GM12872 (cell line): ENCODE measurements around the gene GUCY2F.

Experiments
- TF ChIP-seq, protein P1 (sequence below): IDR thresholded peaks from 3 replicates; pipeline ENCODE4 v1.5.1; 2011; ENCODE audit warnings: low read depth, mild to moderate bottlenecking, low read length, moderate library complexity; ENCODE audit not compliant: insufficient read depth

The GUCY2F gene

DNA sequence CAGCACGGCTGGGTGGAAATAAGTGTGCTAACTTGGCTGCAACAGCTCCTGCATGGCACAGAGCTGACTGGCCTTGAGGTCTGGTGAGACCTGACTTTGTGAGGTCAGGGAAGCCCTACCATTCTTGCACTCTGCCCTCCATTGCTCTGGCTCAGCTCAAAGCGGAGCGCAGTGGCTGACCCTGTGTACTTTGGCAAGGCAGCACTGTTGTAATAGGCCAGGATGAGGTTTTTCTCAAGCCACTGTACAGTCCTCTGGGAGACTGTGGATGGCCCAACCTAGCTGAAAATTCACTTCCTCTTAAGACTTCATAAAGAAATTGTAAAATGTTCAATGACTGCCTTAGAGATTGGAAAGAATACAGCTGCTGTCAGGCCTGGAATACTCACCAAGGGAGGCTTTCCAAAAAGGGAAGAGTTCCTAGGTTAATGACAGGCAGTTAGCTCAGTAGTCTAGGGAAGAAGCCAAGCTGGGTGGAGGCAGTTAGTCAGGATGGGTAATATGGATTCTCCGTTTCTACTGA is 129.8 kb downstream of the GUCY2F start:
- TF ChIP-seq, protein P1, sequence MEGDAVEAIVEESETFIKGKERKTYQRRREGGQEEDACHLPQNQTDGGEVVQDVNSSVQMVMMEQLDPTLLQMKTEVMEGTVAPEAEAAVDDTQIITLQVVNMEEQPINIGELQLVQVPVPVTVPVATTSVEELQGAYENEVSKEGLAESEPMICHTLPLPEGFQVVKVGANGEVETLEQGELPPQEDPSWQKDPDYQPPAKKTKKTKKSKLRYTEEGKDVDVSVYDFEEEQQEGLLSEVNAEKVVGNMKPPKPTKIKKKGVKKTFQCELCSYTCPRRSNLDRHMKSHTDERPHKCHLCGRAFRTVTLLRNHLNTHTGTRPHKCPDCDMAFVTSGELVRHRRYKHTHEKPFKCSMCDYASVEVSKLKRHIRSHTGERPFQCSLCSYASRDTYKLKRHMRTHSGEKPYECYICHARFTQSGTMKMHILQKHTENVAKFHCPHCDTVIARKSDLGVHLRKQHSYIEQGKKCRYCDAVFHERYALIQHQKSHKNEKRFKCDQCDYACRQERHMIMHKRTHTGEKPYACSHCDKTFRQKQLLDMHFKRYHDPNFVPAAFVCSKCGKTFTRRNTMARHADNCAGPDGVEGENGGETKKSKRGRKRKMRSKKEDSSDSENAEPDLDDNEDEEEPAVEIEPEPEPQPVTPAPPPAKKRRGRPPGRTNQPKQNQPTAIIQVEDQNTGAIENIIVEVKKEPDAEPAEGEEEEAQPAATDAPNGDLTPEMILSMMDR: no peak

DNA sequence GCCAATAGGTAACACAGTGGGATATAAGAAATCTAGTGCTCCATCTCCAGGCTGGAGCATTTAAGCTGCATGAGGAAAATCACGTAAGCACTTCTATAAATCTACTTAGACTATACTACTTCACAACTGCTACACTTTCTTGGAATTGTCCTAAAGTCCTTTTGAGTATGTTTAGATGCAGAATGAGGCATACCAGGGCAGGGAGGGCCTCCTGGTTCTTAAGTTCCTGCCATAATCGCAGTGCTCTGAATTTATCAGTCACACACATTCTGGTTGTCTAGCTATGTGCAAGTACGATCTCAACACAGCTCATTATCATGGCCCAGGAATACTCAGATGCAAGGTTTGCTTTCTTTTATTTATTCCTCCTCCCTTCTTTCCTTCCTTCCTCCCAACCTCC is 130.3 kb downstream of the GUCY2F start:
- TF ChIP-seq, protein P1: no peak

DNA sequence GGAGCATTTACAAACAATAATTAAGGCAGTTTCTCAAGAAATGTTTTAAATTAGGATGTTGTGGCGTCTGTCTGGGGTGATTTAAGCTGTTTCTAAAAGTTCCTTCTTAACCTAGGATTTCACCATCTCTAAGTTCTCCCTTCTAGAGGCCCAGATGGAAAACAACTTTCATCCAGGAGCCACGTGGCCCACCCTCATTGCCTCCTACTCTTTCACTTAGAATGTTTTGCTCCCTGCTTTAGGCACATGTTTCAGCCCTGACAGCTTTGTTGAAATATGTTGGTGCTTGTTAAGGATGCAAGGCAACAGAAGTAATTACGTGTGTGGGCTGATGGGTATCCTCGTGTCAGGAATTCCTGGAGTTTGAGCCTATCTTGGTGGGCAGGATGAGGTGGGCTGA is 131.3 kb downstream of the GUCY2F start:
- TF ChIP-seq, protein P1: no peak

DNA sequence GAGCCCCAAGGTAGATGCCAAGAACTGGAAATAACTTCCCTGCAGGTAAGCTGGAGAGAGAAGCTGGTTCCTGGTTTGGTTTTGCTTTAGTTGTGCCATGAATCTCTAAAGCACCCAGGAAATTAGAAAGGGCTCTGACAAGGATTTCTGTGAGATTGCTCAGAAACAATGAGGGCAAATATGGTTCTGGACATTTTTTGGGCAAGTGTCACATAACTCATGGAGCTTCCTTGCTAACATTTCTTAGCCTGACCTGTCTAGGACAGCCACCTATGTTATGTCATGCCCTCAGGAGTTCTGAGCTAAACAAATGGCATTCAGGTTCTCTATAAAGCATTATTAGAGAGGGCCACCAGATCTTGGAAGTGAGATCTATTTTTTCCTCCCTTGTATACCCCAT is 131.8 kb downstream of the GUCY2F start:
- TF ChIP-seq, protein P1: no peak

DNA sequence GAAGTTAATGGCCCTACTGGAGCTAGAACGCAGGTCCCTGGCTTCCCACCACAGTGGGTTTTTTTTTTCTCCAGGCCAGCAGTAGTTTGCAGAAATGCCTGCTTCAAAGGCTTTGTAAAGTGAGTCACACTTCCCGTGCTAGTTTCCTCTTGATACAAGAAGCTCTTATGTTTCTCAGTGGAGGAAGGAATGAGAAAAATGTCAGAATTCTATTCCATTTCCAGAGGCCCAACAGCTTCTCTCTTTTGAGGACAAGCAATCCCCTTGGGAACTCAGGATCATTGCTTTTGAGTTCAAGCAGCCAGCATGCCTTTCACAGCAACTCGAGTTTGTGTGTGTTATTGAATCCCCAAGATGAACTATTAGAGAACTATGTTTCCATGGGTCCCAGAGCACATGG is 134.3 kb downstream of the GUCY2F start:
- TF ChIP-seq, protein P1: no peak

DNA sequence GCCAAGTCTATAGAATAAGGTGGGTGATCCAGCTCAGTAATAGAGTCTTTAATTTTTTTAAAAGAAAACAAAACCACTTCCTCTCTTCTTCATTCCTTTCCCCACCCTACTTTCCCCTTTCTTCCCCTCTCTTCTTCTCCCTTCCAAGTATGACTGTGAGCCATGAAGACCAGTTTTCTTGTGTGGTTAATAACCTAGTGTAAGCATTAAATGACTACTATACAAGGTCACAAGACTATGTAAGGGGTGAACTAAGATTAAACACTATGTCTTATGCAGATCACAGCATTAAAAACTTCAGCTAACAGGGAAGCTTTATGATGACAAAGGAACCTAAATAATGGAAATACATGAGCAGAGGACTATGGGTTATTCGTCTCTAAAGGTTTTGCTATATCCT is 135.4 kb downstream of the GUCY2F start:
- TF ChIP-seq, protein P1: no peak

DNA sequence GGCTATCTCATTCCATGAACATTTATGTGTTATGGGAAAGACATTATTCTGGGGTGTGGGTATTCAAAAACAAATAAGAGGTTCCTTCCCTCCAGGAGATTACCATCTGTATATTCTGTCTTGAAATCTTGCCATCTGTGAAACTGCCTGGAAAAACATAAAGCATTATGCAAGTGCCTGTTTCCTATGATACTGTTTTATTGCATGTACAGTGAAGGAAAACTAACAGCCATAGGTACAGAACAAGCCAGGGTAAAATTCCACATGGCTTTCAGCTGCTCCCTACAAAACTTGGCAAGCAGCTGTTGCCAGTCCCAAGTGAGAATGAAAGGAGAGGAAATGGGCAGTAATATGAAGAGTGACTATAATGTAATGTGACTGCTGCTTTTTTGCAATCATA is 136.0 kb downstream of the GUCY2F start:
- TF ChIP-seq, protein P1: no peak
